Keratinocyte (primary cell): ENCODE measurements around the gene MMP23B. TPM values are rescaled to one million over a fixed set of nuclear protein-coding genes. Genes with fewer than 3 reads are reported as not detected.

Experiments
- DNase-seq: peaks from one replicate; pipeline ENCODE4 v3.0.0-alpha.2; 2011; ENCODE audit warnings: low read depth, missing footprints, low spot score
- FAIRE-seq: peaks from 2 replicates; lab custom pipeline; 2011; peaks lifted over from hg19 to GRCh38; lab: Jason Lieb, UNC
- H2AFZ ChIP-seq: 2 replicates; pipeline ENCODE4 v1.6.0; 2012; ENCODE audit warnings: low read length, control low read depth, inconsistent platforms; ENCODE audit not compliant: control insufficient read depth
- H3K27ac ChIP-seq: 2 replicates; pipeline ENCODE4 v1.5.1; 2011; ENCODE audit warnings: low read length; ENCODE audit not compliant: control insufficient read depth, insufficient read depth
- H3K27me3 ChIP-seq: 3 replicates; pipeline ENCODE4 v1.6.0; 2011; ENCODE audit warnings: low read length; ENCODE audit not compliant: control insufficient read depth, insufficient read depth; ENCODE audit errors: extremely low read depth
- H3K36me3 ChIP-seq, 2 experiments: 2 replicates in 1 of 2; 3 replicates in 1 of 2; pipeline ENCODE4 v1.5.1; 2011; ENCODE audit warnings: low read length in 2 of 2, mild to moderate bottlenecking in 1 of 2; ENCODE audit not compliant: control insufficient read depth in 2 of 2, insufficient read depth in 2 of 2; ENCODE audit errors: extremely low read depth in 1 of 2
- H3K4me1 ChIP-seq: 3 replicates; pipeline ENCODE4 v1.5.1; 2011; ENCODE audit warnings: low read length; ENCODE audit not compliant: control insufficient read depth, insufficient read depth; ENCODE audit errors: extremely low read depth
- H3K4me2 ChIP-seq: 3 replicates; pipeline ENCODE4 v1.6.0; 2011; ENCODE audit warnings: low read depth, low read length; ENCODE audit not compliant: control insufficient read depth, insufficient read depth; ENCODE audit errors: extremely low read depth
- H3K4me3 ChIP-seq, 3 experiments: fragments of 200-600 bp in 1 of 3; sonication (generic) in 1 of 3; 2 replicates in 2 of 3; 3 replicates in 1 of 3; pipeline ENCODE4 v1.5.1; 2011 to 2016; ENCODE audit warnings: low read length in 3 of 3, mild to moderate bottlenecking in 3 of 3, control low read depth in 2 of 3, inconsistent platforms in 1 of 3, low read depth in 1 of 3, mixed read lengths in 1 of 3, mixed run types in 1 of 3, moderate library complexity in 1 of 3; ENCODE audit not compliant: control insufficient read depth in 2 of 3, insufficient read depth in 2 of 3; ENCODE audit errors: extremely low read depth in 1 of 3
- H3K79me2 ChIP-seq: 2 replicates; pipeline ENCODE4 v1.6.0; 2012; ENCODE audit warnings: low read length; ENCODE audit not compliant: control insufficient read depth, insufficient read depth
- H3K9ac ChIP-seq: 3 replicates; pipeline ENCODE4 v1.6.0; 2011; ENCODE audit warnings: low read length; ENCODE audit not compliant: control insufficient read depth, insufficient read depth; ENCODE audit errors: extremely low read depth
- H3K9me1 ChIP-seq: 3 replicates; pipeline ENCODE4 v1.6.0; 2011; ENCODE audit warnings: low read length; ENCODE audit not compliant: control insufficient read depth, insufficient read depth; ENCODE audit errors: extremely low read depth
- H3K9me3 ChIP-seq: 2 replicates; pipeline ENCODE4 v1.5.1; 2012; ENCODE audit warnings: low read depth, low read length; ENCODE audit not compliant: control insufficient read depth
- H4K20me1 ChIP-seq: 3 replicates; pipeline ENCODE4 v1.6.0; 2011; ENCODE audit warnings: low read length; ENCODE audit not compliant: control insufficient read depth, insufficient read depth; ENCODE audit errors: extremely low read depth
- EZH2 ChIP-seq: IDR thresholded peaks from one replicate; pipeline ENCODE4 v1.6.1; 2012; ENCODE audit warnings: inconsistent platforms, mild to moderate bottlenecking, low read length, moderate library complexity
- dilution Hi-C: fragments of 300-500 bp; cut with MboI; formaldehyde crosslinking; loops from one replicate; pipeline ENCODE4 v1.7.0; 2020; ENCODE audit warnings: low sequenced_read_pairs; ENCODE audit not compliant: extremely low pct_ligation_motif_present
- polyA plus RNA-seq, 5 experiments: library from polyadenylated mRNA; depleted of rRNA in 3 of 5; stranded (reverse) in 3 of 5; stranded (forward) in 1 of 5; unstranded in 1 of 5; fragments of >200 nt; gene quantifications; 1 replicate in 1 of 5; 2 replicates in 3 of 5; 3 replicates in 1 of 5; pipeline versions ENCODE4 v1.2.1 to v1.2.3, GENCODE V29; 2011 to 2012; ENCODE audit warnings: missing spikeins in 2 of 5, low read depth in 1 of 5, low replicate concordance in 1 of 5
- TF ChIP-seq, protein P1 (sequence below), 3 experiments: IDR thresholded peaks in 1 of 3; conservative IDR thresholded peaks in 1 of 3; optimal IDR thresholded peaks in 1 of 3; 2 replicates in 2 of 3; 3 replicates in 1 of 3; pipeline versions ENCODE3 to v1.5.1; 2011; ENCODE audit warnings: low read length in 3 of 3, mild to moderate bottlenecking in 3 of 3, moderate library complexity in 2 of 3, control low read depth in 1 of 3, inconsistent platforms in 1 of 3; ENCODE audit not compliant: insufficient read depth in 2 of 3; ENCODE audit errors: extremely low read depth in 1 of 3

MMP23B gene
- polyA plus RNA-seq, 1 donor (not counting 4 experiments of a cell fraction or from before 2014, with no cell fraction given) = not detected

GRCh38 chr1:1596493-1597274 lies 35.3 kb upstream of the MMP23B start:
- TF ChIP-seq, protein P1, sequence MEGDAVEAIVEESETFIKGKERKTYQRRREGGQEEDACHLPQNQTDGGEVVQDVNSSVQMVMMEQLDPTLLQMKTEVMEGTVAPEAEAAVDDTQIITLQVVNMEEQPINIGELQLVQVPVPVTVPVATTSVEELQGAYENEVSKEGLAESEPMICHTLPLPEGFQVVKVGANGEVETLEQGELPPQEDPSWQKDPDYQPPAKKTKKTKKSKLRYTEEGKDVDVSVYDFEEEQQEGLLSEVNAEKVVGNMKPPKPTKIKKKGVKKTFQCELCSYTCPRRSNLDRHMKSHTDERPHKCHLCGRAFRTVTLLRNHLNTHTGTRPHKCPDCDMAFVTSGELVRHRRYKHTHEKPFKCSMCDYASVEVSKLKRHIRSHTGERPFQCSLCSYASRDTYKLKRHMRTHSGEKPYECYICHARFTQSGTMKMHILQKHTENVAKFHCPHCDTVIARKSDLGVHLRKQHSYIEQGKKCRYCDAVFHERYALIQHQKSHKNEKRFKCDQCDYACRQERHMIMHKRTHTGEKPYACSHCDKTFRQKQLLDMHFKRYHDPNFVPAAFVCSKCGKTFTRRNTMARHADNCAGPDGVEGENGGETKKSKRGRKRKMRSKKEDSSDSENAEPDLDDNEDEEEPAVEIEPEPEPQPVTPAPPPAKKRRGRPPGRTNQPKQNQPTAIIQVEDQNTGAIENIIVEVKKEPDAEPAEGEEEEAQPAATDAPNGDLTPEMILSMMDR (optimal IDR thresholded peaks at IDR 0.05 in 1 of 3, IDR thresholded peaks at IDR 0.05 in 1 of 3, conservative IDR thresholded peaks at IDR 0.05 in 1 of 3; ENCODE audit: extremely low read depth in 1 of 3, insufficient read depth in 2 of 3, low read length in 3 of 3) = no peak
- no peak for TF ChIP-seq EZH2
- Histone ChIP-seq H3K4me3 (no peak overlapping the region), H3K9ac (no peak overlapping the region), H3K9me1 (no peaks in the 10 kb centered on the region), H3K27ac (no peak overlapping the region), H3K79me2 (no peaks in the 10 kb centered on the region), H2AFZ (no peak overlapping the region), H3K9me3 (no peaks in the 10 kb centered on the region), H3K36me3 (no peaks in the 10 kb centered on the region), H3K4me1 (peaks cover 7% of the 10 kb centered on the region), H3K4me2 (no peak overlapping the region), H4K20me1 (no peaks in the 10 kb centered on the region), H3K27me3 (peaks cover 21% of the 10 kb centered on the region)
- dilution Hi-C loops = no loop called here
- no peak for FAIRE-seq
- no peak for DNase-seq

GRCh38 chr1:1597275-1597930 lies 34.6 kb upstream of the MMP23B start:
- dilution Hi-C loops = no loop called here
- no peak overlapping the region for H3K4me3 ChIP-seq
- H3K4me1 ChIP-seq = peaks cover 7% of the 10 kb centered on the region
- no peak overlapping the region for H3K9ac ChIP-seq
- FAIRE-seq (no peak), DNase-seq (no peak)
- H3K36me3 ChIP-seq = no peaks in the 10 kb centered on the region
- no peaks in the 10 kb centered on the region for H4K20me1 ChIP-seq
- H3K79me2 ChIP-seq = no peaks in the 10 kb centered on the region
- no peaks in the 10 kb centered on the region for H3K9me1 ChIP-seq
- no peak overlapping the region for H3K27ac ChIP-seq
- no peak overlapping the region for H2AFZ ChIP-seq
- H3K9me3 ChIP-seq = no peaks in the 10 kb centered on the region
- TF ChIP-seq, protein P1 (optimal IDR thresholded peaks at IDR 0.05 in 1 of 3, IDR thresholded peaks at IDR 0.05 in 1 of 3, conservative IDR thresholded peaks at IDR 0.05 in 1 of 3; ENCODE audit: extremely low read depth in 1 of 3, insufficient read depth in 2 of 3, low read length in 3 of 3) = peak; percentile 35 to 52 (median 44)
- TF ChIP-seq EZH2 = no peak
- H3K27me3 ChIP-seq = peaks cover 21% of the 10 kb centered on the region
- no peak overlapping the region for H3K4me2 ChIP-seq
